K562 (cell line): Measurements from ENCODE around the gene SLC25A42. TPM values are rescaled to one million over a fixed set of nuclear protein-coding genes. Genes with fewer than 3 reads are reported as not detected.

Experiments
- DEAF1 ChIP-seq: fragments of 450-650 bp; formaldehyde crosslinking; IDR thresholded peaks from 2 replicates; pipeline ENCODE4 v1.4.0; 2020; ENCODE audit warnings: mild to moderate bottlenecking, moderate library complexity
- FOS ChIP-seq: IDR thresholded peaks from 3 replicates; pipeline ENCODE4 v1.6.1; 2011; ENCODE audit not compliant: insufficient read length; ENCODE audit errors: extremely low read depth
- REST ChIP-seq, 2 experiments: fragments of 450-650 bp; formaldehyde crosslinking in 1 of 2; IDR thresholded peaks; 2 replicates each; pipeline versions ENCODE4 v1.4.0 to v1.6.1; 2014 to 2020; ENCODE audit warnings: mild to moderate bottlenecking in 2 of 2, borderline replicate concordance in 1 of 2, low read depth in 1 of 2
- SMARCE1 ChIP-seq: fragments of 450-650 bp; IDR thresholded peaks from 2 replicates; pipeline ENCODE4 v1.7.1; 2016; ENCODE audit warnings: mild to moderate bottlenecking
- SP2 ChIP-seq: IDR thresholded peaks from 2 replicates; pipeline ENCODE4 v1.6.1; 2011; ENCODE audit warnings: mild to moderate bottlenecking, low read depth, low read length, moderate library complexity; ENCODE audit not compliant: poor library complexity, severe bottlenecking; ENCODE audit errors: extremely low read depth
- TEAD2 ChIP-seq: fragments of 450-650 bp; IDR thresholded peaks from 2 replicates; pipeline ENCODE4 v1.6.1; 2016; ENCODE audit warnings: missing genetic modification characterization, control low read depth, missing compliant biosample characterization
- THAP7 ChIP-seq: fragments of 250-450 bp; sonication (Bioruptor Pico); IDR thresholded peaks from 2 replicates; pipeline ENCODE4 v1.5.0; 2021
- polyA plus RNA-seq, 8 experiments: library from polyadenylated mRNA; depleted of rRNA in 4 of 8; stranded (reverse) in 5 of 8; unstranded in 3 of 8; fragments of >200 nt; fragmentation: Nextera tagmentation in 2 of 8; fragmentation: Illumina TruSeq in 1 of 8; extraction: Ambion mirVana in 2 of 8; extraction: Trizol in 1 of 8; gene quantifications; 2 replicates each; pipeline versions ENCODE4 v1.2.1 to v1.2.3, GENCODE V29; 2011 to 2014; ENCODE audit warnings: inconsistent platforms in 1 of 8, missing spikeins in 1 of 8
- total RNA-seq, 7 experiments: library from RNA; depleted of rRNA in 6 of 7; stranded (reverse); fragments of >200 nt in 6 of 7; fragmentation: Illumina TruSeq in 2 of 7; extraction: Trizol in 2 of 7; gene quantifications; 2 replicates each; pipeline versions ENCODE4 v1.2.1 to v1.2.3, GENCODE V29; 2011 to 2021; ENCODE audit warnings: low replicate concordance in 1 of 7

Gene SLC25A42
- total and polyA plus RNA-seq, 9 of the 15 experiments (the other 6 are each of a cell fraction or from before 2014, with no cell fraction given): 0.59 to 32.2 (median 14.1) TPM

- no peak for TF ChIP-seq DEAF1 (CRISPR knock-in tag)
- TF ChIP-seq SMARCE1: peak; percentile 51; the same call in 1 of the 2 replicates
- TF ChIP-seq SP2: peak; percentile 54
- no peak for TF ChIP-seq TEAD2 (tag)
- TF ChIP-seq THAP7: no peak
- TF ChIP-seq REST (IDR thresholded peaks at IDR 0.05; ENCODE audit: borderline replicate concordance): no peak
- no peak for TF ChIP-seq REST (CRISPR knock-in tag; IDR thresholded peaks at IDR 0.05; ENCODE audit: low read depth)
- TF ChIP-seq FOS: peak; percentile 66
These were observed 31.2 kb upstream of the SLC25A42 start (continued) for GRCh38 chr19:19032420-19033175.
